HCEC 1CT (cell line): ENCODE results near the gene CPA3.

Experiments used
- DNase-seq: peaks from one replicate; pipeline ENCODE4 v3.0.0-alpha.2; 2017

CPA3 gene

GRCh38 chr3:148863297-148863696 is 1.8 kb upstream of the CPA3 start:
- DNase-seq = no peak

GRCh38 chr3:148863814-148864213 is 1.3 kb upstream of the CPA3 start:
- DNase-seq = no peak

- DNase-seq = peak; percentile 64
These were observed 1.2 kb downstream of the CPA3 start for GRCh38 chr3:148866261-148866660.

- no peak for DNase-seq
These were observed 8.3 kb downstream of the CPA3 start for GRCh38 chr3:148873270-148873927.

DNA sequence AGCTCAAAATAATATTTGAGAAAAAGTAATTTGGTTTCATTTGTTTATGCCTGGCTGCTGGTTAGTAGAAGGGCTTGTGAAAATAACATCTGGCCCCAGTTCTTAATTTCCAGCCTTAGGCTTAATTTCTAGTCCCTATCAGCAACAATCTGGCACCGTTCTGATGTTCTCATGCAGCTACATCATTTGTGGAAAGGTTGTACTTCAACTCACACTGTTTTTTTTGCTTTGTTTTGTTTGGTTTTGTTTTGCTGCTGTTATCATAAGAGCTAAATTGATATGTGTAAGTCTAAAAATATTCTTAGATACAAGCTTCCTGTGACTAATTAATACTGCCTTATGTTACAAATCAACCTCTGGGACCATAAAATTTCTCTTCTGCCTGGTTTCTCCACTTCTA is 8.9 kb downstream of the CPA3 start:
- DNase-seq = peak; percentile 11

- DNase-seq = no peak
These were observed 13.0 kb downstream of the CPA3 start for GRCh38 chr3:148878095-148878494.

DNA sequence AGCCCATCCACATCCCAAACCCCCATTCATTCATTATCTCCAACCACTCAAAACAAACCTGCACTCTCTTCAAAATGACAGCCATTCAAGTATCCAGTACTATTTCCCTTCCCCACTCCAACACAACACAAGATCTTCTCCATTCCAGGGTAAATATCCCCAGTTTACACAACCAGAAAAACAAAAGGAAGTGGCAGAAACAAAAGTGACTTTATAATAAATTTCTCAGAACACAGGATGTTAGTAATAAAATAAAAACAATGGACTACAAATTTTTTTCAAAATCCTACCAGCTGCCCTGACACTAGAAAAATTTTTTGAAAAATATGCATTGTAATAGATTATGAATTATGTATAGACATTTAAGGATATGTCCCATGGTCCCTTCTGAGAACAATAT is 14.2 kb downstream of the CPA3 start:
- DNase-seq = no peak

GRCh38 chr3:148880681-148881080 is 15.6 kb downstream of the CPA3 start:
- DNase-seq = peak; percentile 41

DNA sequence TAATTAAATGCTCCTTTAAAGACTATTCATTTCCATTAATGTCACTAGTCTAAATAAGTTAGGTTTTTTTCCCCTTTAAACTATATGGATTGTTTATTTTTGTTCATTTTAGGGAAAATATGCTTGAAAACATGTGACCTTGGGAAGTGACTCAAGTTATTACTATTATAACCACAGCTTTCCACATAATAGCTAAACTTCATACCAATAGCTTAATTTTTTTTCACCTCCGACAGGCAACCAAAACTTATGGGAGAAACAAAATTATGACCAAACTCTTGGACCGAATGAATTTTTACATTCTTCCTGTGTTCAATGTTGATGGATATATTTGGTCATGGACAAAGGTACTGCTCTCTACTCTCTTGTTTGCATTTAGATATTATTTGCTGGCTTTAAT is 16.2 kb downstream of the CPA3 start:
- peak; percentile 81 for DNase-seq

DNA sequence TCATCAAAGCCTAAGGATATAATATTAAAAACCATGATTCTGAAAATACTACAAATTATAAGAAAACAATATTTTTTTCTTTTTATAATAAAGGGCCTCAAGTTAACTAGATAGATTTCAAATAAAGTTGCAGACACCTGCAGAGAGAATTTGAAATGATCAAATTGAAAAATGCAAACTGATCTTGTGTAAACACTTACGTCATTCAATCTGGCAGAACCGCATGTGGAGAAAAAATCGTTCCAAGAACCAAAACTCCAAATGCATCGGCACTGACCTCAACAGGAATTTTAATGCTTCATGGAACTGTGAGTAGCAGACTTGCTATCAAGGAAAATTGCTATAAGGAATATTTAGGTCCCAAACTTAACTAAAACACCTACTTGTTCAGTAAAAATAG is 17.2 kb downstream of the CPA3 start:
- DNase-seq = peak; percentile 74

DNA sequence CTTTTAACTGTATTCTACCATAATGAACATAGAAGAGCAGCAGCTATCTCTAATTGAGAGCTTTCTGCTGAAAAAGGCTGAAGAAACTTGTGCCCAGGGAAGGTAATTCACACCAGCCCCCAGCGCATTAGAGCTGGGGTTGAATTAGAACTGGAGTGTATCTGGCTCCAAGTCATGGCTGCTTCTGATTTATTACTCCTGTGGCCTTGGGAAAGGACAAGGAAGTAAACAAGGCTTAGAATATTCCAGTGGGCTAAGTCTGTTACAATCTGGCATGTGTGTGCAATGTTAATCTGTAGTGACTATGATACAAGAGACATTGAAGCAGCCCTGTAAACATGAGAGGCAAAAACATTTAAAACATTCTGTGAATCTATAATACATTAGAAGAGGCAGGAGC is 18.1 kb downstream of the CPA3 start:
- no peak for DNase-seq

DNA sequence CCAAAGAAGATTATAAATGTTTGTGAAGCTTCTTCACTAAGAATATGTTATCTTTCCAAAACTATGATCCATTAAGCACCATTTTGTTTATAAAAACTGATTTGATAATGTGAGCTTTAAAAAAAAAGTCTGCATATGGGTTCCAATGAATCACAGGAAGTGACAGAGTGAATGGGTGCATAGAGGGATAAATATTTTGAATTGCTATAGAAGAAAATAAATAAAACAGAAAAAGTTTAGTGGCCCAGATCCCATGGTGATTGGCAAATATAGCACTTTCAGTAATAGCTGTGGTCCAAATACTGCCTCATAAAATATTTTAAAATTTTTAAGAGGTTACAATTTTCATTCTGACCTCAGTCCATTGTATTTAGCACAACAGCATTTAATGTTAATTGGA is 19.2 kb downstream of the CPA3 start:
- DNase-seq = peak; percentile 72

GRCh38 chr3:148889828-148890227 is 24.7 kb downstream of the CPA3 start:
- DNase-seq = no peak

DNA sequence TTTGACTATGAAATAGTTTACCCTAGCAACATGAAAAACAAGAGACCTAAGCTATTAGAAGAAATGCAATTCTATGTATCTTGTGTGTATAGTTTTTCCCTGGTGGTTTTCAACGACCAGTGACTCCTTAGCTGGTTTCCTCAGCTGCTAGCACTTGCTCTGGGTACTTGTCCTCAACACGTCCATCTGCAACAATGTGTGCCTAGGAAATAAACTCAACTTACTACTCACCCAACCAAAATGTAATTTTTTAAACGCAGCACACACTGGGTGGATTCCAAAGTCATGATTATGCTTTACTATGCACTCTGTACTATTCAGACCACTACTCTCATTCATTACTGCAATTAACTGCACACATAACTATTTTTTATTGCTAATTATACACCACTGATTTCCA is 31.0 kb downstream of the CPA3 start:
- DNase-seq = peak; percentile 59

DNA sequence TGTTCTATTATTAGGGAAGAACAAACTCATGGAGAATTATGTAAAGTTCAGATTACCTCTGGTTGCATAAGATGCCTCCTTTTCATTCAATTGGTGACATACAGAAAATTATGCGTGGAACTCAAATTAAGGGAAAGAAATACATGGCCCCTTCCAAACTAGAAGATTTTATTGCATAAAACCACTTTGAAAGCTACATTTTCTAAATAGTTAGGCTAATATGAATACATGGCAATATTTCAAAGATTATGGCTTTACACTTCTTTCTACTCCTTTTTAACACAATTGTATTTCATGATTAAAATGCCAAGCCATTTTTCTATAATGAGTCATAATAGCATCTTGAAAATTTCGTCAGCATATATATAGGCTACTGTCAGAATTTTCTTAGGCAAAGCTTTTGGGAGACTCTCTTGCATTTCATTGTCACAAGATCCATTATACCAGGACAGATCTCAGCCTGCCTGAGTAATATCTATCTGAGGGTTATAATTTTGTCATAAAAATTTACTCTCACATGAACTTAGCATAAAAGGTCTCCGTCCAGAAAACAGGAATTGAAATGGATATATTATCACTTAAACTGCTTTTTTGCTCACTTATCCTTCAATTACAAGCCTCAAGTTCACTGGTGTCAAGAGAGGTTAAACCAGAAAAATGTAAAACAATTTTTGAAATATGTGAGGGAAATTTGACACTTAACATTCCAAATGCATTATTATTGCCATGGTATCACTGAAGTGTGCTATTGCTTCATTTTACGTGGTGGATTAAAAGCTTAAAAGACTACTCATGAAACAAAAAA is 37.1 kb downstream of the CPA3 start:
- peak; percentile 89 for DNase-seq

- peak; percentile 86 for DNase-seq
These were observed 37.9 kb downstream of the CPA3 start for GRCh38 chr3:148903022-148903442.

- DNase-seq = no peak
These were observed 38.8 kb downstream of the CPA3 start for GRCh38 chr3:148903941-148904340.

DNA sequence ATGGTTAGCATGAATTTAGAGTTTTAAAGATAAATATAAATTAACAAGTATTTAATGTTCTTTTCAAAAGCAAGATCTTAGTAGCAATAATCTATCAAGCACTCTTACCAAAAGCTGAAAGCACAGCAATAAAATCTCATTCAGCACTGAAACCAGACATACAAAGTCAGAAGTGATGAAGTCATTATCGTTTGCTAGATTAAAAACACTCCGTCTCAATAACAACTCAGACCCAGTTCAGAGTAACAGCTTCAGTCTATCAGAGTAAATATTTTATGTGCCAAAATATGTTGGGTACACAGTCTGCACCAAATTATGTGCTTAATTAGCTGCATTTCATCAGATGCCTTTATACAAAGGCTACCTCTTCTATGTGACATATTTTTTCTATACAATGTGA is 41.6 kb downstream of the CPA3 start:
- DNase-seq = no peak

GRCh38 chr3:148911173-148911572 is 46.1 kb downstream of the CPA3 start:
- peak; percentile 25 for DNase-seq

DNA sequence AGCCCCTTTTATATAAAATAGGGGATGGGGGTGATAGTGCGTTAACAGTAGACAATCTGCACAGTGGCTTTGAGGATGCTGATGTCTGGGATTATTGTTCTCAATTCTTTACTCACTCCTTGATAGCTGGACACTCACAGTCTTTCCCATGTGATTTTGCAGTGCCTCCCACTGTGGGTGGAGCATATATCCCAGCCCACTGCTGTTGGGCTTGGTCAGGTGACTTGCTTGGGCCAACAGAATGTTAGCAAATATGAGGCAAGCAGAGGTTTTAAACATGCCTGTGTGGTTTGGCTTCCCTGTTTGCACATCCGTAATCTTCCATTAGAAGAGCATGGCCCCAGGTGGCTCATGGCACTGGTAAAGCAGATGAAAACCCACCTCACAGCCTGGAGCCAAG is 46.5 kb downstream of the CPA3 start:
- DNase-seq = no peak

DNA sequence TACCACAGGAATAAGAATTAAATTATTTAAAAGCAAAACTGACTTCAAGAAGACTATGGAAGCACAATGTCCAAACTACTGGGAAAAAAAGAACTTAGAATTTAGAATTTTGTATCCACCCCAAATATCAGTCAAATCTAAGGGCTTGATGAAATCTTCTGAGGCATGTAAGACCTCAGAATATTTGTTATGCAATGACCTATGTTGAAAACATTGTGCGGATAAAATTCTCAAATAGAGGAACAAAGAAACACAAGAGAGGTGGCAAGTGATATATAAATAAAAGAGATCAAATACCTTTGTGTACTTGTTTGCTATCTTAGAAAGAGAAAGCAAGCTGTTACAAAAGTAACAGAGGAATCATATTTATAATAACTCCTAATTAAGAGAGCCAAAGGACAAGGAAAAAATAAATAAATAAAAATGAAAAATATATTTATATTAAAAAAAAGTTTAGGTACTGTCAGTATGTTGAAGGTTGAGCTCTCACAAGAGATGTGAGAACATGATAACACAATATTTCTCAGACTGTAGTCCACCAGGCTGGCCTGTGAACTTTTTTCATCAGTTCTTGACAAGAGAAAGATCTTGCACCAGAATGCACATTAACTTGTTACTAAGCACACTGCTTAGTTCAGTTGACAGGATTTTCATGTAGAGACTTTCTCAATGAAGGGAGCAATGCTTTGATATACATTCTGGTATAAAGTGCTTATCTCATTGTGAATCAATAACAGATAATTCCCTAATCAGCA is 50.0 kb downstream of the CPA3 start:
- DNase-seq = no peak

- no peak for DNase-seq
These were observed 51.0 kb downstream of the CPA3 start for GRCh38 chr3:148916132-148916531.

DNA sequence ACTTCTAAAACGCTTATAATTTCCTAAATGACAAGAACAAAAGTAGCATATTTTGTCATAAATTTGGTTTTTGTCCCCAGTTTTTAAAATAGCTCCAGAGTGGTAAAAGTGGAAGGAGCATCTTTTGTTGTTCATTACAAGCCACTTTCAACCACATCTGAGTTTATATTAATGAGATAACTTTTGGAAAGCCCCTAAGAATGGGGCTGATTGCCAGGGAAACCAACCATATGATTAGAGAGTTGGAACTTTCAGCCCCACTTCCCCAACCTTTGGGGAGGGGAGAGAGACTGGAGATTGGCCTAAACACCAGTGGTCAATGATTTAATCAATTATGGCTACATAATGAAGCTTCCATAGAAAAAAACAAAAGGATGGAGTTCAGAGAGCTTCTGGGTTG is 57.4 kb downstream of the CPA3 start:
- DNase-seq = no peak

- DNase-seq = no peak
These were observed 58.5 kb downstream of the CPA3 start for GRCh38 chr3:148923592-148923991.
